ENCODE results near the gene ART5.
"Not testable (repeated sequence)": the region's sequence is repeated elsewhere in the genome, so short reads cannot be mapped to it uniquely, and the experiment has no call there.

Gene ART5

DNA sequence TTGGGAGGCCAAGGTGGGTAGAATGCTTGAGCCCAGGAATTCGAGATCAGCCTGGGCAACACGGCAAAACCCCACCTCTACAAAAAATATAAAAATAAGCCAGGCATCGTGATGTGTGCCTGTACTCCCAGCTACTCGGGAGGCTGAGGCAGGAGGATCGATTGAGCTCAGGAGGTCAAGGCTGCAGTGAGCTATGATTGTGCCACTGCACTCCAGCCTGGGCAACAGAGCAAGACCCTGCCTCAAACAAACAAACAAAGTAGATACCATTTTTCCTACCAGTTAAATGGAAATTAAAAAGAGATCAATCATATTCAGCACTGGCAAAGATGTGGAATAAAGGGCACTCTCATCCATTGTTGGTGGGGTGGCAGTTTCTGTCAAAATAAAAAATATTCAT is 15.5 kb upstream of the ART5 start:
- DNase-seq = not testable (repeated sequence)

DNA sequence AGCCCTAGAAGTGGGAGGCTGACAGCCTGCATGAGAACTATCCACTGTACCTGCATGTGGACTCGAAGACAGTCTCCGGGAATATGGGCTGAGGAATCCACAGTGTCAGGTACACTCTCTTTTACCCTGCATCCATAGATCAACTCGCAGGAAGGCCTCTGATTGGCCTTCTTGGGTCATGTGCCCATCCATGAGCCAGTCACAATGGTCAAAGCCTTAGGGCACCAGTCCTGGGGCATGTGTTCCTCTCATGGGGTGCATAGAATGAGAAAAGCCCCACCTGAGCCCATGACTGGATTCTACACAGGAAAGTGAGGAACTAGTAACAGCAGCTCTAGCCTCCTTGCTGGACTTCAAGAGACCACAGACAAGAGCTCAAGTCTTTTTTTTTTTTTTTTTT is 13.8 kb upstream of the ART5 start:
- DNase-seq = no peak

DNA sequence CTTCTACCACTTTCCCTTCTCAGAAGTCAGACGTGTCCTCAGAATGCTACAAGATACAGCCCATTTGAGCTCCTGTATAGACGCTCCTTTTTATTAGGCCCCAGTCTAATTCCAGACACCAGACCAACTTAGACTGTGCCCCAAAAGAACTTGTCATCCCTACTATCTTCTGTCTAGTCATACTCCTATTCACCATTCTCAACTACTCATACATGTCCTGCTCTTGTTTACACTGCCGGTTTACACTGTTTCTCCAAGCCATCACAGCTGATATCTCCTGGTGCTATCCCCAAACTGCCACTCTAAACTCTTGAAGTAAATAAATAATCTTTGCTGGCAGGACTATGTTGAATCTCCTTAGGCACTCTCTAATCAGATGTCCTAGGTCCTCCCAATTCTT is 10.7 kb upstream of the ART5 start:
- not testable (repeated sequence) for DNase-seq

DNA sequence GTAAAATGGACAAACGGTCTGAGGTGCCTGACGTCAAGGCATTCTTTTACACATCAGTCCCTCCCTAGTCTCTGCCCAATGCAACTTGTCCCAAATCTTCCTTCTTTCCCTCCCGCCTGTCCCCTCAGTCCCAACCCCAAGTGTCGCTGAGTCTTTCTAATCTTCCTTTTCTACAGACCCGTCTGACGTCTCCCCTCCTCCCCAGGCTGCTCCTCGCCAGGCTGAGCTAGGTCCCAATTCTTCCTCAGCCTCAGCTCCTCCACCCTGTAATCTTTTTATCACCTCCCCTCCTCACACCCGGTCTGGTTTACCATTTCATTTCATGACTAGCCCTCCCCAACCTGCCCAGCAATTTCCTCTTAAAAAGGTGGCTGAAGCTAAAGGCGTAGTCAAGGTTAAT is 7.6 kb upstream of the ART5 start:
- not testable (repeated sequence) for DNase-seq

DNA sequence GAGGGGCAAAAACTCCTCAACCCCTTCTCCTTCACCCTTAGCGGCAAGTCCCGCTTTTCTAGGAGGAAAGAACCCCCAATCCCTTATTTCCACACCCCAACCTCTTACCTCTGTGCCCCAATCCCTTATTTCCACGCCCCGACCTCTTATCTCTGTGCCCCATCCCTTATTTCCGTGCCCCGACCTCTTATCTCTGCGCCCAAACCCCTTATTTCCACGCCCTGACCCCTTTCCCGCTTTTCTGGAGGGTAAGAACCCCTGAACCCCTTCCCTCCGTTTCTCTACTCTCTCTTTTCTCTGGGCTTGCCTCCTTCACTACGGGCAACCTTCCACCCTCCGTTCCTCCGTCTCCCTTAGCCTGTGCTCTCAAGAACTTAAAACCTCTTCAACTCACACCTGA is 7.1 kb upstream of the ART5 start:
- not testable (repeated sequence) for DNase-seq

DNA sequence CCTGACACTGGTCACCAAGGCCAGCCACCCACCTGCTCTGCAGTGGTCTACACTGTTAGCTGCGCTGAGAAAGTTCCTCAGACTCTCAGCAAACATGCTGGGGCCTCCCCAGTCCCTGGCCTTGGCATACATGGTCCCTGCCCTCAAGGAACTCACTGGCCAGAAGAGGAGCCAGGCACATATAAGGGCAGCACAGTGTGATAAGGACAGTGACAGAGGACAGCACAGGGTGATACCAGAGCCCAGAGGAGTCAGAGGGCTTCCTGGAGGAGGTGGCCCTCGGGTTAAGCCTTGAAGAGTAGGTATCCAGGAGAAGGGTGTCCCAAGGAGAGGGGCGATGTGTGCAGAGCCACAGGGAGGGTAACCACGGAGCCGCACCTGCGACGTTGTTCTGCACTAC is 3.8 kb upstream of the ART5 start:
- no peak for DNase-seq

DNA sequence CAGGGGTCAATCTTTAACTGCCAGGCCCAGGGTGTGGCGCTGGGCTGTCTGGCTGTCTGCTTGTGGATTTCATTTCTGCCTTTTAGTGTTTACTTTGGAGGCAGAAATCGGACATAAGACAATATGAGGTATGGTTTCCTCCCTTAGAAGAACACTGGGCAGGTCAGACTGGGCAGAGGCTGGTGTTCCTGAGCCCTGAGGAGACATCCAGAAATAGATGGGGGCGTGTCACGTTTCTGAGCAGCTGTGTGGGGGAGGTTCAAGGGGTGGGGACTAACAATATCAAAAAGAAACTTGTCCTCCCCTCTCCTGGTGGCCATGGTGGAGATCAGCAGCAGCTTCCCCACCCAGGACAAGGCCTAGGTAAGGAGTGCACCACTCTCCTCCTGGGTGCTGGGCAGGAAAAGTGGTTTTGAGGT is 3.0 kb upstream of the ART5 start, which contains the start of gene ART1:
ART1 (plus strand) TSS at position 312 of the 419 bp plus-strand sequence. CDS start 14,086 bp downstream, outside the sequence.
- no peak for DNase-seq

DNA sequence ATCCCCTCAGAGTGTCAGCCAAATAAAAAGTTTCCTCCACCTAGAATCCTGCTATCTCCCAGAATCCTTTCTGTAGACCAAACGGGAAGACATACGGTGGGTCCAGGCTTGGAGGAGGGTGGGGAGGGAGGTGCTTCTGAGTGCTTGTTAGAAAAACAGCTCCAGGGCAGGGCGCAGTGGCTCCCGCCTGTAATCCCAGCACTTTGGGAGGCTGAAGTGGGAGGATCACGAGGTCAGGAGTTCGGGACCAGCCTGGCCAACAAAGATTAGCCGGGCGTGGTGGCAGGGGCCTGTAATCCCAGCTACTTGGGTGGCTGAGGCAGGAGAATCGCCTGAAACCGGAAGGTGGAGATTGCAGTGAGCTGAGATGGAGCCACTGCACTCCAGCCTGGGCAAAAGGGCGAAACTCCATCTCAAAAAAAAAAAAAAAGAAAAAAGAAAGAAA is 1.3 kb upstream of the ART5 start:
- DNase-seq = not testable (repeated sequence)

DNA sequence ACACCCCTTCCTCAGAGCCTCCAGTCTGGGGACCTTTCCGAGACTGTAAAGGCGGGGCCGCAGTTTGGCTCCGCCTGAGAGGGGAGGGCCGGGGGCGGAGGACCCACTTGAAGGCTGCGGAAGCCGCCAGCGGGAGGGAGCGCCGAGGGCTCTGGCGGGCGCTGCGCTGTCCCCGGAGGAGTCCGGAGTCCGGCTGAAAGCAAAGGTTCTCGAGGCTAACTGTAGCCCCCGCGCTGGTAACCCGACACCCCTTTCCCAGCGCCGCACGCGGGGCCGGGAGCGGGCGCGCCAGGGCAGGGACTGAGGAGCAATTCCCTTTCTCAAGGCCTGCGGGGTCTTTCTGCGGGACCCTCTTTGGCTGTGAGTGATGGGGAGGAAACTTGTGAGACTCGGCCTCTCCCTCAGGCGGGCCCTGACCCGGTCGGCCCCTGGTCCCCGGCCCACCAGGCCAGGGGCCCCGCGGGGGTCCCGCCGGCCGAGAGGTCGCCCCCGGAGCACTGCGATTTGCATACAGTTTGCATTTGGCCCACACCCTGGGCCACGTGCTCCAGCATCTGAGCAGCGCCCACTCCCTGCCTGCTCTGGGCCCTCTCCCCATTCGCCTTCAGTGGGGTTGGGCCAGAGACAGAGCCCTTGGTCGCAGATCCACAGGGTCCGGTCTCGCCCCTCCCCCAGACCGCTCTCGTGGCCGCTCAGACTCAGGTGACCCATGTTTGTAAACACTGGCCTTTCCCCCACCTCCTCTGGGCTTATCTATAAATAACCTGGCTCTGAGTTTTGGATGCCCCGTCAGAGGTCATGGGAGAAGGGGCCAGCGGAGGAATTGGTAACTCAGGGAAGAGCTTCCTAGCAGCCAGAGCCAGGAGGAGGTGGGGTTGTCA is 519 bp upstream of the ART5 start:
- no peak for DNase-seq

DNA sequence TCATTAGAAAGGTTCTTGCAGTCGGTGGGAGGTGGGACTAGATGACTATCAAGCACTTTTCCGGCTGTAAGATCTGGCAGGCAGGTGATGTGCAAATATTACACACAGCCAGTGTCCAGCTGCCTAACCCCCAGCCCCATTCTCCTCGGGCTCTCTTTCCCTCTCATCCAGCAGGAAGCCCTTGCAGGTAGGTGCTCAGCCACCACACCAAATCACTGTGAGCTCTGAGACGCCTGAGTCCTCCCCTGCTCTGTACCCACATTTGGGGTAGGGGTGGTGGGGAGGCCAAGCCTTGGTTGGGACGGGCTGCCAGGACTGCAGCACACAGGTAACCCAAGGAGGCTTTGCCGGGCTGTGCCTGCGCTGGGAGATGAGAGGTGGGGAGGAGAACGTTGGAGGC is 601 bp downstream of the ART5 start:
- DNase-seq = no peak

DNA sequence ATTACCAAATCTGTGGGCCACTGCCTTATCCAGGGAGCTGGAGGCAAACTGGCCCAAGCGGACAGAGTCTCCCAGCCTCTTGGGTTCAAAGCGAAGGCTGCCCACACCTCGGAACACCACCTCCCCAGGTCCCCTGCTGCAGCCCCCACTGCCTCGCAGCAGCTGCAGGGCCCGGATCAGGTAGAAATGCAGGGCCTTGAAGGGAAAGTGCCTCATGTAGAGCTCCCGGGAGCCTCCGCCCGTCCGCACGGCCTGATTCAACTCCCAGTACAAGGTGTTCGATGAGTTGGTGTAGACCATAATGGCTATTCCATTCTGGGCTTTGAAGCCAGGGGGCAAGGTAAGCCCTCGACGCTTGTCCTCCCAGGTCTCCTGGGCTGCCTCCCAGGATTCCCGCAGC is 2.0 kb downstream of the ART5 start:
- no peak for DNase-seq

DNA sequence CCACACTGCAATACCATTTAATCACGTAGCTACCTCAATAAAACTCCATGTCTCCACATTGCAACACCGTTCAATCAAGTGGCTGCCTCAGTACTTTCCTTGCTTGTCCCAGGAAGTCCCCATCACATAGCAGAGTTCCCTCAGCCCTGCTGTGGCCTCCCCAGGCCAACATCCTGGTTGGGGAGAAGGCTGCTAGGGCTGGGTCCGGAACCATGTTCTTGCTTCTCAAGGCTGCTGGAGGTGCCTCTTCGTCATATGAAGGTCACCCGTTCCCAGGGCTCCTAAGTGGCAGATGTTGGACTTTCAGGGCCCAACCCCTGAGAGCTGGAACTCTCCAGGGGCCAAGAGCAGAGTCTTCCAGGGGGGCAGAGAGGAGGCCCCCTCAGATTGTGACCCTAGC is 3.3 kb downstream of the ART5 start:
- DNase-seq = no peak

DNA sequence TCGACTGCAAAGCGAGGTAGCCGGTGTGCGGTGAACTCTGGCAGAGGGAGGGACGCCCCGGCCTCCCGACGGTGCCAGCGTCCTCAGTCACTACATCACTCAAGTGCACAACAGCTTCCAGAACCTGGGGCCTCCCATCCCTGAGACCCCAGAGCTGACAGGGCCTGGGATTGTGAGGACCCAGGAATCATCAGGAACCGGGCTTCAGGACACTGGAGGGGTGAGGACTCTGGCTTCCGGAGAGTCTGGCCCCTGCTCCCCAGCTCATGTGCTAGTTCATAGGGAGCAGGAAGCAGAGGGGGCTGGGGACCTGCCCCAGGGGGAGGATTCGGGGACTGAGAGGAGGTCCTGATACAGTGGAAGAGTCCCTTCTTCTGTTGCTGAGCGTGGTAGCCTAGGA is 4.6 kb downstream of the ART5 start:
- DNase-seq = no peak

DNA sequence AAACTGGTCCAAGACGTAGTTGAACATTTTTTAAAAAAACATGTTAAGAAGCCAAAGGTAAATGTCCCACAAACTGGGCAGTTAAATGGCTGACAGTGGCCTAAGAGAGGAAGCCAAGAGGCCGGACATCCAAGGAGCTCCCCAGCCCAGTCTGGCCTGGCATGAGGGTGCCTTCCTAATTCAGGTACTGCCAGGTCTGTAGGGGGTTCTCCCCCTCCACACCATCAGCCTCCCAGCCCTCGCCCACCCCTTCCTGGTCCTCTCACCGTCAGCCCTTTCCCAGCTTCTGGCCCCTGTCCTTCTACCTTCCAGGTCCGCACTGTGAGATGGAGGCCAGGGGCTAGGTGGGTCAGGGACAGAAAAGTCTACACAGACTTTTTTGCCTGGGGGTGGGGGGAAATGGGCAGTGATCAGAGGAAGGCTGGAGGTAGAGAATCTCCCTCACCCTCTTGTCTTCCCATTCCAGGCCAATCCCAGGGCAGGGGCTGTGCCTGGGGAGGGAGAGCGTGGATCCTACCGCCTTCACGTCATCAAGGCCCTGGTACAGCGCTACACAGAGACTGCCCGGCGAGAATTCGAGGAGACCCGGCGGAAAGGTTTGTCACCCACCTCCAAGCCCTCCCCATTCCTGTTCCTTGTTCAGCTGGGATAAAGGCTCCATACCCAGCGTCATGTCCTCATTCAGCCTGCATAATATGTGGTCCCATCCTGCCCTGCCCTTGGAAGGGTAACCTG is 6.0 kb downstream of the ART5 start:
- DNase-seq = no peak

DNA sequence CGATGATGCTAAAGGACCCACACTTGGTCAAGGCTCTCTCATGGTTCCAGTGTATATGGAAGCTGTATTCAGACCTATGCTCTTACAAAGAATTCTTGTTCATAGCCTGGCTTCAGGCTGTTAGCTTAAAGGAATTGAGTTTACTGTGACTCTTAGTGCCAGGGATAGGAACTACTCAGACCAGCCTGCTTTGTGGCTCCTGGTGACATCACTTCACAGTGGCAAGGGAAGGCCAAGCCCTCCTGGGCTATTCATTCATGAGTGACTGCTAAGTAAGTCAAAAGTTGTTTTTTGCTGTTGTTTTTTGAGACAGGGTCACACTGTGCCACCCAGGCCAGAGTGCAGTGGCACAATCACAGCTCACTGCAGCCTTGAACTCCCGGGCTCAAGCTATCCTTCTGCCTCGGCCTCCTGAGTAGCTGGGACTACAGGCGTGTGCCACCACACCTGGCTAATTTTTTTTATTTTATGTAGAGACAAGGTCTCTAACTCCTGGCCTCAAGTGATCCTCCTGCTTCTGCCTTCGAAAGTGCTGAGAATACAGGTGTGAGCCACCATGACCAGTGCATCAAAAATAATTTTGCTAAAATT is 9.6 kb downstream of the ART5 start:
- DNase-seq = no peak

DNA sequence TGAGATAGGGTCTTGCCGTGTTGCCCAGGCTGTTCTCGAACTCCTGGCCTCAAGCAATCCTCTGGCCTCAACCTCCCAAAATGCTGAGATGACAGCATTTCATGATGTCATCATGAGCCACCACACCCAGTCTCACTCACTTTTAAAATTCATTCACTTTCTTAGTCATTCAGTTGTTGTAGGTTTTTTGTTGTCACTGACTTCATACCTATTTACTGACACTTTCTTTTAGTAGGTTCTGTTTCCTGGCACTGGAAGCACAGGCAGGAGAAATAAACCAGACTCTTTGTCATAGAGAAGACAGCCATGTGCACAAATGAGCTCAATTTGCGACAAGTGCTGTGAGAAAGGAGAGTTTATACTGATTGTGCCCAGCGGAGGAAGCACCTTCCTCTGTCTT is 10.5 kb downstream of the ART5 start:
- no peak for DNase-seq

DNA sequence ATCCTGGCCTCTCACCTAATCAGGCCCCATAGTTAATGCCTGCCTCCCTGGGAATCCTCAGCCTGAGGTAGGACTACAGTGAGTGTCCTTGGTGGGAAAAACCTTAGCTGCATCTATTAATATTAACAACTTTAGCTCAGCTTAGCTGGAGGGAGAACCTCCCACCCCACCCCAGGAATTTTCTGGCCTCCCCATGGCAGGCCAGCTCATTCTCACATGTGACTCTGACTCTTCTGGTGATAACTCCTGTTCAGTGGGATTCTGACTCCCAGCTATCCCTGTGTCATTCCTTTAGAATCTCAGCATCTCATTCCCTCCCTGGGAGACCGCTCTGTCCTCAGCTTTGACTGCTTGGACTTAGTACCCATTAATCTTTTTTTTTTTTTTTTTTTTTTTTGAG is 14.5 kb downstream of the ART5 start:
- no peak for DNase-seq

DNA sequence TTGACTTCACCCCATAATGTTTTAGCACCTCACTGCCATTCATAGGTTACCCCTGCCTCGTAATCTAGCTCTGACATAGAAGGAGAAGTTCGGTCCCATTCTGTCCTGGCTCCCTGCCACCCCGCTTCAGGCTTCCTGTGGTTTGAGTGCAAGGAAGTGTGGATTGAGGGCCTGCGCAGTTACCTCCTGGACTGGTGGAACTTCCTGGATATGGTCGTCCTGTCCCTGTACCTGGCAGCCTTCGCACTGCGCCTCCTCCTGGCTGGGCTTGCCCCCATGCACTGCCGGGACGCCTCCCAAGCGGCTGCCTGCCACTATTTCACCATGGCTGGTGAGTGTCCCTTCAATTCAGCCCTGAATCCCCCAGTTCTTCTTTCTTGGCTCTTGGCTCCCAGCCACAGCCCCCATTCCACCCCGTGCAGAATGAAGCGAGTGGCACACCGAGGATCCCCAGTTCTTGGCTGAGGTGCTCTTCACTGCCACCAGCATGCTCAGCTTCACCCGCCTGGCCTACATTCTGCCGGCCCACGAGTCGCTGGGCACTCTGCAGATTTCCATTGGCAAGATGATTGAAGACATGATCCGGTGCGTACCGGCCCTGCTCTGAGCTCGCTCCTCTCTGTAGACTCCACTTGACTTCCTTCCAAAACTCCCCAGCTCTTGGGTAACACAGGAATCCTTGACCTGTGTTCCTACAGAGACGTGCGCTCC is 15.4 kb downstream of the ART5 start:
- no peak for DNase-seq

DNA sequence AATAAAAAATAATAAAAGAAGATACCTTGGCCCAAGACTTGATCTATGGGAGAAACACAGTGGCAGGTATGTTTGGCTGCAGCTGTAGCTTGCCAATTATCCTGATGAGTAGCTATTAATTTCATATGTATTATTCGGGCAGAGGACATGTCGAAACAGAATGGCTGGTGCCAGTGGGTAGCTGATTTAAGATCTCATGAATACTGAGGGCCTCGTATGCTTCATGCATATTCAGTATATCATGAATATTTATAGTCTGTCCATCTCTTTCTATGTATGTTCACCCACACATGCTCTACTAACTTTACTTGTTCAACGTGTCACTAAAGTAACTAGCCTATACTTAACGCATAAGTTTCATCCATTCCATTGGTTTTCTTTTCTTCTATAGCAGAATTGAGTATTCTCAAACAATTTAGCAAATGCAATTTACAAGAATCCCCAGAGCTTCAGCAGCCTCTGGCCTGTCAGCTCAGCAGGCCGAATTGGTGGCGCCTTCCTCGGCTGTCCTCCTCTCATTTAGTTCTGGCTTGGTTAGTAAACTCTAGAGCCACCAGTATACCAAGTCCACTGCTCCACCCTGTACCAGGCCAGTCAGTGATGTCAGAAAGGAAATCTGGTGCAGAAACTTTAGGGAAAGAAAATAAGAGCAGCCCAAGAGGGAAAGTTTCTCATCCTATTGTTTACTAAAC is 17.9 kb downstream of the ART5 start:
- DNase-seq = no peak

DNA sequence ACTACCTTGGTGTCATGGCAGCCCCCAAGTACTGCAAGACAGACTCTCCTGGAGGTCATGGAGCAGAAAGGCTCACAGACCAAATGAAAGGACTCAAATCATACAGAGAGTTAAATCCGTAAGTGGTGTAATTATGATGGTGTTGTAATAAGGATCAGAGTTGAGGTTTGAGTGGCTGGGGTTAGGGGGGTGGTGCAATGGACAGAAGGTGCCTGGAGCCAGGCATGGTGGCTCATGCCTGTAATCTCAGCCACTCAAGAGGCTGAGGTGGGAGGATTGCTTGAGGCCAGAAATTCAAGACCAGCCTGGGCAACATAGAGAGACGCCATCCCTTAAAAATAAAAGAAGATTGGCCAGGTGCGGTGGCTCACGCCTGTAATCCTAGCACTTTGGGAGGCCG is 18.7 kb downstream of the ART5 start:
- DNase-seq = no peak

DNA sequence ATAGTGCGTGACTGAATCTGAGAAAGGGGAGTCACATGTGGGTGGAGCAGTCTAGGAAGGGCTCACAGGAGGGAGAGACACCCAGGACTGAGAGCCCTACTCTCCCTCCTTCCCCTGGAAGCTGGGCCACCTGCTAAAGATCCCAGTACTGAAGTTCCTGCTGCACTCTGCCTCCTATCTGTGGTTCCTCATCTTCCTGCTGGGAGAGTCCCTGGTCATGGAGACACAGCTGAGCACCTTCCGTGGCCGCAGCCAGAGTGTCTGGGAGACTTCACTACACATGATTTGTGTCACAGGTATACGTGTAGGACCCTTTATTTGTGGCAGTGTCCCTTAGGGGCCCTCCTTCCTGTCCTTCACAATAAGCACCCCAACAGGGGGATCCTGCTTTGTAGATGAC is 19.3 kb downstream of the ART5 start:
- no peak for DNase-seq

DNA sequence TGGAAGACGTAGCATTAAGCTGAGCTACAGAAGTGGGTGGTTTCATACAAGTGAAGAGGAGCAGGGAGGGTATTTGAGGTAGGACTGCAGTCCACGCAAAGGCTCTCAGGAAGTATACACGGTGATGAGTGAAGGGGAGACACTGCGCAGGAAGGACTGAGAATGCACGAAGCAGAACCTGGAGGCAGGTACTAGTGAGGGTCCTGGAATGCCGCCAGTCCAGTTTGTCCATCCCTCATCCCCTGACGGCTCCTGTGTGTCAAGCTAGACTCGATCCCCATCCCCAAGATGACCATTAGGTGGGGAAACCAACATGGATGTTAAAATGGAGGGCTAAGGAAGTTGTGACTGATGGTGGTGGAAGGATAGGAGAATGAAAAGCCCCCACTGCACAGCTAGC is 23.8 kb downstream of the ART5 start:
- no peak for DNase-seq
